Neural crest cell (in vitro differentiated cells): Measurements from ENCODE around the gene CCDC170. TPM values are rescaled to one million over a fixed set of nuclear protein-coding genes. Genes with fewer than 3 reads are reported as not detected.
A peak's percentile ranks its signal among the peaks of the same experiment; 100 is the strongest.

ENCODE experiments used
- DNase-seq: peaks from one replicate; pipeline ENCODE4 v3.0.0; 2021; ENCODE audit warnings: low read depth, mixed read lengths, low spot score
- H3K27ac Mint-ChIP-seq: one replicate; pipeline ENCODE4 v1.8.0; 2021; ENCODE audit warnings: mild to moderate bottlenecking, mixed read lengths; ENCODE audit not compliant: unreplicated experiment
- H3K27me3 Mint-ChIP-seq: 2 replicates; pipeline ENCODE4 v1.8.0; 2021; ENCODE audit warnings: low read depth, mild to moderate bottlenecking, mixed read lengths
- H3K36me3 Mint-ChIP-seq: 2 replicates; pipeline ENCODE4 v1.8.0; 2021; ENCODE audit warnings: low read depth, mild to moderate bottlenecking, mixed read lengths
- H3K4me1 Mint-ChIP-seq: 2 replicates; pipeline ENCODE4 v1.8.0; 2021; ENCODE audit warnings: mixed read lengths
- H3K4me3 Mint-ChIP-seq: one replicate; pipeline ENCODE4 v1.8.0; 2021; ENCODE audit warnings: mild to moderate bottlenecking, mixed read lengths
- H3K9me3 Mint-ChIP-seq: 2 replicates; pipeline ENCODE4 v1.8.0; 2021; ENCODE audit warnings: mixed read lengths
- CTCF ChIP-seq: fragments of 200-600 bp; sonication (generic); conservative IDR thresholded peaks from 2 replicates; pipeline ENCODE4 v1.5.0; 2021; ENCODE audit warnings: antibody characterized with exemption, mild to moderate bottlenecking
- total RNA-seq: library from RNA; stranded (reverse); gene quantifications from 2 replicates; pipeline ENCODE4 v1.2.1, GENCODE V29; 2021

The CCDC170 gene
- total RNA-seq, 1 donor from 2014 or later, result 0.37 TPM

GRCh38 chr6:151561238-151561637 is 67.4 kb downstream of the CCDC170 start:
- Mint-ChIP-seq H3K4me3 (no peak overlapping the region), H3K27me3 (peaks cover 2% of the 10 kb centered on the region), H3K27ac (no peak overlapping the region), H3K36me3 (peaks cover 13% of the 10 kb centered on the region), H3K4me1 (no peaks in the 10 kb centered on the region), H3K9me3 (peaks cover 16% of the 10 kb centered on the region)
- DNase-seq, result no peak
- TF ChIP-seq CTCF, result no peak

GRCh38 chr6:151564654-151565053 is 70.8 kb downstream of the CCDC170 start:
- Mint-ChIP-seq H3K4me3 (no peak overlapping the region), H3K36me3 (peaks cover 13% of the 10 kb centered on the region), H3K9me3 (peaks cover 13% of the 10 kb centered on the region), H3K4me1 (no peaks in the 10 kb centered on the region), H3K27ac (peak overlapping the region; percentile 57), H3K27me3 (peaks cover 2% of the 10 kb centered on the region)
- no peak for TF ChIP-seq CTCF
- no peak for DNase-seq

- TF ChIP-seq CTCF, result no peak
- peaks cover 2% of the 10 kb centered on the region for H3K27me3 Mint-ChIP-seq
- peaks cover 13% of the 10 kb centered on the region for H3K36me3 Mint-ChIP-seq
- no peaks in the 10 kb centered on the region for H3K4me1 Mint-ChIP-seq
- no peak overlapping the region for H3K27ac Mint-ChIP-seq
- peaks cover 10% of the 10 kb centered on the region for H3K9me3 Mint-ChIP-seq
- no peak overlapping the region for H3K4me3 Mint-ChIP-seq
- no peak for DNase-seq
Observed at GRCh38 chr6:151565940-151566339, 72.1 kb downstream of the CCDC170 start.

GRCh38 chr6:151566557-151566956 is 72.7 kb downstream of the CCDC170 start:
- no peak for TF ChIP-seq CTCF
- Mint-ChIP-seq H3K27ac (no peak overlapping the region), H3K36me3 (peaks cover 10% of the 10 kb centered on the region), H3K4me1 (no peaks in the 10 kb centered on the region), H3K27me3 (peaks cover 2% of the 10 kb centered on the region), H3K4me3 (no peak overlapping the region), H3K9me3 (peaks cover 8% of the 10 kb centered on the region)
- DNase-seq, result no peak

GRCh38 chr6:151576633-151577032 is 82.8 kb downstream of the CCDC170 start:
- DNase-seq, result no peak
- no peaks in the 10 kb centered on the region for H3K27me3 Mint-ChIP-seq
- H3K9me3 Mint-ChIP-seq, result peaks cover 2% of the 10 kb centered on the region
- no peaks in the 10 kb centered on the region for H3K36me3 Mint-ChIP-seq
- H3K4me1 Mint-ChIP-seq, result peaks cover 8% of the 10 kb centered on the region
- H3K4me3 Mint-ChIP-seq, result no peak overlapping the region
- TF ChIP-seq CTCF, result no peak
- peak overlapping the region; percentile 73 for H3K27ac Mint-ChIP-seq

GRCh38 chr6:151577257-151577656 is 83.4 kb downstream of the CCDC170 start:
- Mint-ChIP-seq H3K27me3 (no peaks in the 10 kb centered on the region), H3K9me3 (peaks cover 3% of the 10 kb centered on the region), H3K36me3 (no peaks in the 10 kb centered on the region), H3K27ac (no peak overlapping the region), H3K4me3 (no peak overlapping the region), H3K4me1 (peaks cover 8% of the 10 kb centered on the region)
- no peak for DNase-seq
- TF ChIP-seq CTCF, result no peak
